ENCODE data around the gene NEURL2. TPM values are rescaled to one million over a fixed set of nuclear protein-coding genes. Genes with fewer than 3 reads are reported as not detected.
"Not testable (repeated sequence)": the region's sequence is repeated elsewhere in the genome, so short reads cannot be mapped to it uniquely, and the experiment has no call there.

The NEURL2 gene
- polyA plus RNA-seq, 1 donor: 15.6 TPM

DNA sequence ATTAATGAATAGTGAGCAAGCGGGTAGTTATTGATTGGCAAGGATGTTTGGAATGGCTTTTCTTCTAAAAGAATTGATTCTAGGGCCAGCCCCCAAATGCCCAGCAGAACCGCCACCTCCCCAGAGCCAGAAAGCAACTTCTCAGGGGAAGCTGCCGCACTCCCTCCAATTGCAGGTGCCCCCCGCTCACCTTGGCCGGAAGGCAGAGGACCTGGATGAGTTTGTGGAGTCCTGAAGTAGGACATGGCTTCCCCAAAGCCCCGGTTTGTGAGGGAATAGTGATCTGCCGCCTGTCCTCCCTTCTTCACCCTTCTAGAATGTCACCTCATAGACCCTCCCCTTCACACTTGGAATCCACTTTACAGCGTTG lies 3.7 kb downstream of the NEURL2 start, which contains the start of gene SPATA25:
Gene SPATA25, minus strand, starts transcription at position 277 of the 370 bp plus-strand sequence. Its CDS starts 32 bp downstream, at position 245.
- Histone ChIP-seq H3K27ac (ENCODE audit: low read length) (no peak within 1 kb of the TSS), H3K36me3 (ENCODE audit: control insufficient read depth, insufficient read depth, low read length) (peaks cover 41% of the 10 kb centered on the region), H3K4me3 (ENCODE audit: low read length) (peak within 1 kb of the TSS; percentile 92), H3K9me3 (ENCODE audit: control insufficient read depth, low read depth, low read length) (no peaks in the 10 kb centered on the region), H3K27me3 (ENCODE audit: control insufficient read depth, insufficient read depth, low read length) (no peaks in the 10 kb centered on the region), H3K4me1 (ENCODE audit: control insufficient read depth, insufficient read depth, low read length) (peaks cover 10% of the 10 kb centered on the region)
- DNase-seq: no peak
- WGBS (ENCODE audit: insufficient coverage, low lambda C conversion rate): no CpG with 5 or more reads among the region's 8 CpGs

DNA sequence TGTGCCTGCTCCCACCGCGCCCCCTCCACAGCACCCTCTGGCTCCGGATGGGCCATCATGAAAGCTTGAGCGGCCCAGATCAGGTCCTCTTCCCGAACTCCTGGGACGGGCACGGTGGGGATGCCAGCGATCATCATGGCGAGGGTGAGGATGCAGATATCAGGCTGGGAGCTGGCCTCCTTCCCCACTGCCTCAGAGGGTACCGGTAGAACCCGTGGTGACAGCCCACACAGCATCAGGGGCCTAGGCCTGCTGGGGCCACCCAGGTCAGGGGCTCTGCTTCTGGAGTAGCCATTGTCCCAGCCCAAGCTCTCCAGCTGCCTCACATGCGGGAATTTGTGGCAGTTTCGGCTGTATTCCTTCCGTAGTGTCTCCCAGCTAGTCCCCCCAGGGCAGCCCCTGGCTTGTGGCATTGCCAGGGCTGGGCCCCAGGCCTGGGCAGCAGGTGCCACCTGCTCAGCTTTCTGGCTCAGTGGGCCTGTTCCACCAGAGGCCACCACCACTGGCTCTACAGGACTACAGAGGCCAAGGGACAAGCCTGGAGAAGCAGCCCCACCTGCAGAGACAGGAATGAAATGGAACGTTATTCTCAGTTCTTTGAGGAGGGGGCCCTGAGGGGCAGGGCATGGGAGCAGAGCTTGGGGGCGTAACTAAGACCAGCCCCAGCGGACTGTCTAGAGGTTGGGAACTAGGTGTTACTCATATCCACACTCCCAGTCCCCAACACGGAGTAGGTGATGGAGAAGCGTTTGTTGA lies 4.2 kb downstream of the NEURL2 start:
- no peak overlapping the region for H3K4me3 ChIP-seq (ENCODE audit: low read length)
- DNase-seq: no peak
- no peaks in the 10 kb centered on the region for H3K27me3 ChIP-seq (ENCODE audit: control insufficient read depth, insufficient read depth, low read length)
- H3K36me3 ChIP-seq (ENCODE audit: control insufficient read depth, insufficient read depth, low read length): peaks cover 39% of the 10 kb centered on the region
- WGBS (ENCODE audit: insufficient coverage, low lambda C conversion rate): no CpG with 5 or more reads among the region's 19 CpGs
- H3K4me1 ChIP-seq (ENCODE audit: control insufficient read depth, insufficient read depth, low read length): peaks cover 12% of the 10 kb centered on the region
- H3K9me3 ChIP-seq (ENCODE audit: control insufficient read depth, low read depth, low read length): no peaks in the 10 kb centered on the region
- H3K27ac ChIP-seq (ENCODE audit: low read length): no peak overlapping the region

DNA sequence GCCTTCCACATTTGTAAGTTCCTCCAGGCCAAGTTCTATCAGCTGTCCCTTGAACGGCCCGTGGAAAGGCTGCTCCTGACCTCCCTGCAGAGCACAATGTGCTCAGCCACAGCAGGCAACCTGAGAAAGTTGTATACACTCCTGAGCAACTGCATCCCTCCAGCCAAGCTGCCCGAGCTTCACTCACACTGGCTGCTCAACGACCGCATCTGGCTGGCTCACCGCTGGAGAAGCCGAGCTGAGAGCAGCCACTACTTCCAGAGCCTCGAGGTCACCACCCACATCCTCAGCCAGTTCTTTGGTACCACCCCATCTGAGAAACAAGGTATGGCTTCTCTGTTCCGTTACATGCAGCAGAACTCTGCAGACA lies 7.9 kb downstream of the NEURL2 start:
- H3K27me3 ChIP-seq (ENCODE audit: control insufficient read depth, insufficient read depth, low read length): no peaks in the 10 kb centered on the region
- no CpG with 5 or more reads among the region's 9 CpGs for WGBS (ENCODE audit: insufficient coverage, low lambda C conversion rate)
- no peak for DNase-seq
- peaks cover 43% of the 10 kb centered on the region for H3K36me3 ChIP-seq (ENCODE audit: control insufficient read depth, insufficient read depth, low read length)
- no peaks in the 10 kb centered on the region for H3K9me3 ChIP-seq (ENCODE audit: control insufficient read depth, low read depth, low read length)
- peaks cover 16% of the 10 kb centered on the region for H3K4me1 ChIP-seq (ENCODE audit: control insufficient read depth, insufficient read depth, low read length)
- H3K27ac ChIP-seq (ENCODE audit: low read length): no peak overlapping the region
- H3K4me3 ChIP-seq (ENCODE audit: low read length): no peak overlapping the region

GRCh38 chr20:45882469-45883099 lies 8.4 kb downstream of the NEURL2 start:
- Histone ChIP-seq H3K4me3 (ENCODE audit: low read length) (no peak overlapping the region), H3K36me3 (ENCODE audit: control insufficient read depth, insufficient read depth, low read length) (peaks cover 45% of the 10 kb centered on the region), H3K4me1 (ENCODE audit: control insufficient read depth, insufficient read depth, low read length) (peaks cover 16% of the 10 kb centered on the region), H3K9me3 (ENCODE audit: control insufficient read depth, low read depth, low read length) (no peaks in the 10 kb centered on the region), H3K27ac (ENCODE audit: low read length) (no peak overlapping the region), H3K27me3 (ENCODE audit: control insufficient read depth, insufficient read depth, low read length) (no peaks in the 10 kb centered on the region)
- no peak for DNase-seq
- no CpG with 5 or more reads among the region's 4 CpGs for WGBS (ENCODE audit: insufficient coverage, low lambda C conversion rate)

GRCh38 chr20:45880988-45881788 lies 9.8 kb downstream of the NEURL2 start, which contains the start of gene ZSWIM1:
Gene ZSWIM1, plus strand, starts transcription at chr20:45881227. Its CDS starts 1,366 bp downstream, at chr20:45882593.
- H3K27ac ChIP-seq (ENCODE audit: low read length): peak within 1 kb of the TSS; percentile 62
- WGBS (ENCODE audit: insufficient coverage, low lambda C conversion rate): no CpG with 5 or more reads among the region's 23 CpGs
- no peaks in the 10 kb centered on the region for H3K9me3 ChIP-seq (ENCODE audit: control insufficient read depth, low read depth, low read length)
- H3K4me3 ChIP-seq (ENCODE audit: low read length): peak within 1 kb of the TSS; percentile 61
- H3K27me3 ChIP-seq (ENCODE audit: control insufficient read depth, insufficient read depth, low read length): no peaks in the 10 kb centered on the region
- H3K36me3 ChIP-seq (ENCODE audit: control insufficient read depth, insufficient read depth, low read length): peaks cover 44% of the 10 kb centered on the region
- peaks cover 16% of the 10 kb centered on the region for H3K4me1 ChIP-seq (ENCODE audit: control insufficient read depth, insufficient read depth, low read length)
- DNase-seq: peak; percentile 98 to 99

DNA sequence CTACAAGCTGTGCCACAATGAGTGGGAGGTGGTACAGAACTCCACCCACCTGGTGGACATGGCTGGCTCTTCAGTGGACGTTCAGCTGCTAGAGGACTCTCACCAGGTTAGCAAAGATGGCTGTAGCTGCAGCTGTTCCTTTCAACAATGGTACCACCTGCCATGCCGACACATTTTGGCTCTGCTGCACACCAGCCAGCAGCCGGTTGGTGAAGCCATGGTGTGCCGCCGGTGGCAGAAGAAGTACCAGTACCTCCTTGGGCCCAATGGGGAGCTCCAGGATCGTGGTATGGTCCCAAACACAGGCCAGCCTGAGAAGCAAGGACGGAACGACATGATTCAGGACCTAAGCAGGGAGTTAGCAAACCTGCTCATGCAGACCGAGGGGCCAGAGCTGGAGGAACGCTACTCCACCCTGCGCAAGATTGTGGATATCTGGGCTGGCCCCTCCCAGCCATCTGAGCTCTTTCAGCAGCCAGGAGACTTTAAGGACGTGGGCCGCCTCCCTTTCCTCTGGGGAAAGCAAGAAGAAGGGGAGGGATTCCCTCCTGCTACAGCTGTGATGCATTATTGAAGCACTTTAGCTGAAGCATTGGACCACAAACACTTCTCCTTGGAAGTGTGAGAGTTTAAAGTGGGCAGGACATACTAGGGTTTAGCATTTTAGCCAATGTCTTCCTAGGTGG lies 12.8 kb downstream of the NEURL2 start:
- Histone ChIP-seq H3K36me3 (ENCODE audit: control insufficient read depth, insufficient read depth, low read length) (peaks cover 34% of the 10 kb centered on the region), H3K9me3 (ENCODE audit: control insufficient read depth, low read depth, low read length) (no peaks in the 10 kb centered on the region), H3K27ac (ENCODE audit: low read length) (no peak overlapping the region), H3K4me3 (ENCODE audit: low read length) (no peak overlapping the region), H3K27me3 (ENCODE audit: control insufficient read depth, insufficient read depth, low read length) (no peaks in the 10 kb centered on the region), H3K4me1 (ENCODE audit: control insufficient read depth, insufficient read depth, low read length) (peaks cover 6% of the 10 kb centered on the region)
- DNase-seq: no peak
- no CpG with 5 or more reads among the region's 13 CpGs for WGBS (ENCODE audit: insufficient coverage, low lambda C conversion rate)

DNA sequence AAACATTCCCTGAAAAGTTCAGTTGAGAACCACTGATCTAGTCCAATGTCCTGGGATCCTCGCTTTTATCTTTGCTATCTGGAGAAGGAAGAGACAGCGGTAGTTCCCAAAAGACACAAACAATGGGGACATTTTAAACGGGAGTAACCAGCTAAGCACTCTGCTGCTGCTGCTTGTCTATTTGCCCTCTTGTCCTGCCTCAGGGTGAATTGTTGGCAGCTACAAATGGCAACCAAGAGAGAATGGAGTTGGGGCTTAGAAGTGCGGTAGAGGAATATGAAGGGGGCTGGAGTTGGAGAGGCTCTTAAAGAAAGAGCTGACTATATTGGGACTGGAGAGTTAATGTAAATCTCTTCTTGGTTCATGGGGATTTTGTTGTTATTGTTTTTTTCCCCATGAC lies 16.4 kb downstream of the NEURL2 start:
- Histone ChIP-seq H3K27ac (ENCODE audit: low read length) (no peak overlapping the region), H3K36me3 (ENCODE audit: control insufficient read depth, insufficient read depth, low read length) (peaks cover 31% of the 10 kb centered on the region), H3K4me1 (ENCODE audit: control insufficient read depth, insufficient read depth, low read length) (no peaks in the 10 kb centered on the region), H3K9me3 (ENCODE audit: control insufficient read depth, low read depth, low read length) (no peaks in the 10 kb centered on the region), H3K27me3 (ENCODE audit: control insufficient read depth, insufficient read depth, low read length) (no peaks in the 10 kb centered on the region), H3K4me3 (ENCODE audit: low read length) (no peak overlapping the region)
- WGBS (ENCODE audit: insufficient coverage, low lambda C conversion rate): 100% methylated on average over 1 of the region's 4 CpGs
- no peak for DNase-seq

- H3K36me3 ChIP-seq (ENCODE audit: control insufficient read depth, insufficient read depth, low read length): peaks cover 31% of the 10 kb centered on the region
- H3K9me3 ChIP-seq (ENCODE audit: control insufficient read depth, low read depth, low read length); H3K4me3 ChIP-seq (ENCODE audit: low read length); H3K4me1 ChIP-seq (ENCODE audit: control insufficient read depth, insufficient read depth, low read length); DNase-seq; H3K27ac ChIP-seq (ENCODE audit: low read length); H3K27me3 ChIP-seq (ENCODE audit: control insufficient read depth, insufficient read depth, low read length): not testable (repeated sequence)
- WGBS (ENCODE audit: insufficient coverage, low lambda C conversion rate): no CpG with 5 or more reads among the region's 10 CpGs
Observed at GRCh38 chr20:45874104-45874481, 16.9 kb downstream of the NEURL2 start.

GRCh38 chr20:45873409-45874103 lies 17.5 kb downstream of the NEURL2 start:
- no peak for DNase-seq
- no CpG with 5 or more reads among the region's 1 CpG for WGBS (ENCODE audit: insufficient coverage, low lambda C conversion rate)
- no peaks in the 10 kb centered on the region for H3K4me1 ChIP-seq (ENCODE audit: control insufficient read depth, insufficient read depth, low read length)
- H3K27ac ChIP-seq (ENCODE audit: low read length): no peak overlapping the region
- H3K27me3 ChIP-seq (ENCODE audit: control insufficient read depth, insufficient read depth, low read length): no peaks in the 10 kb centered on the region
- H3K9me3 ChIP-seq (ENCODE audit: control insufficient read depth, low read depth, low read length): no peaks in the 10 kb centered on the region
- H3K36me3 ChIP-seq (ENCODE audit: control insufficient read depth, insufficient read depth, low read length): peaks cover 27% of the 10 kb centered on the region
- H3K4me3 ChIP-seq (ENCODE audit: low read length): no peak overlapping the region

Measured in large intestine (tissue), 3 donors.